ENCODE measurements around the gene COX10.

Gene COX10

DNA sequence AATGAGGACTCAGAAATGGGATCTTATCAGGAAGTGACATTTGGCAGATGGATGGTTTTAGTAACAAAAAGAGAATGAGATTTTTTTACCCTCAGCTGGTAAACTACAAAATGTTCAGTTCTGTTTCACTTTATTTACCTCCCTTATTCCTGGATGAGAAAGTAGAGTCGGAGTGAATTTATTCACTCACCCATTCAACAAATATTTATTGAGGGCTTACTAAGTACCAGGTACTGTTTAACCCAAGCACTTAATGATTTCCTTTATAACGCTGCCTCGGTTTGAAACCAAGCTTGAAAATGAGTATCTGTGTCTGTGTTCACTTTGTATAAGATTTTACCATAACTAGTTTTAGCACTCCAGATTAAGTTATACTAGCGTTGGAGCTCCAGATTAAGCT lies 129.3 kb downstream of the COX10 start:
- no peak for ATAC-seq
- TF ChIP-seq ESRRG (CRISPR knock-in tag; IDR thresholded peaks at IDR 0.05) (no peak), TOX (CRISPR knock-in tag; IDR thresholded peaks at IDR 0.05; ENCODE audit: borderline replicate concordance) (no peak), ARNTL (CRISPR knock-in tag; IDR thresholded peaks at IDR 0.05; ENCODE audit: borderline replicate concordance, low read depth) (no peak), ZNF565 (CRISPR knock-in tag; conservative IDR thresholded peaks at IDR 0.05; ENCODE audit: low read depth) (no peak), ZNF8 (CRISPR knock-in tag; IDR thresholded peaks at IDR 0.05) (no peak)
- TF ChIP-seq, protein P1, sequence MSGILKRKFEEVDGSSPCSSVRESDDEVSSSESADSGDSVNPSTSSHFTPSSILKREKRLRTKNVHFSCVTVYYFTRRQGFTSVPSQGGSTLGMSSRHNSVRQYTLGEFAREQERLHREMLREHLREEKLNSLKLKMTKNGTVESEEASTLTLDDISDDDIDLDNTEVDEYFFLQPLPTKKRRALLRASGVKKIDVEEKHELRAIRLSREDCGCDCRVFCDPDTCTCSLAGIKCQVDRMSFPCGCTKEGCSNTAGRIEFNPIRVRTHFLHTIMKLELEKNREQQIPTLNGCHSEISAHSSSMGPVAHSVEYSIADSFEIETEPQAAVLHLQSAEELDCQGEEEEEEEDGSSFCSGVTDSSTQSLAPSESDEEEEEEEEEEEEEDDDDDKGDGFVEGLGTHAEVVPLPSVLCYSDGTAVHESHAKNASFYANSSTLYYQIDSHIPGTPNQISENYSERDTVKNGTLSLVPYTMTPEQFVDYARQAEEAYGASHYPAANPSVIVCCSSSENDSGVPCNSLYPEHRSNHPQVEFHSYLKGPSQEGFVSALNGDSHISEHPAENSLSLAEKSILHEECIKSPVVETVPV (CRISPR knock-in tag; IDR thresholded peaks at IDR 0.05), result no peak
- TF ChIP-seq, protein P2, sequence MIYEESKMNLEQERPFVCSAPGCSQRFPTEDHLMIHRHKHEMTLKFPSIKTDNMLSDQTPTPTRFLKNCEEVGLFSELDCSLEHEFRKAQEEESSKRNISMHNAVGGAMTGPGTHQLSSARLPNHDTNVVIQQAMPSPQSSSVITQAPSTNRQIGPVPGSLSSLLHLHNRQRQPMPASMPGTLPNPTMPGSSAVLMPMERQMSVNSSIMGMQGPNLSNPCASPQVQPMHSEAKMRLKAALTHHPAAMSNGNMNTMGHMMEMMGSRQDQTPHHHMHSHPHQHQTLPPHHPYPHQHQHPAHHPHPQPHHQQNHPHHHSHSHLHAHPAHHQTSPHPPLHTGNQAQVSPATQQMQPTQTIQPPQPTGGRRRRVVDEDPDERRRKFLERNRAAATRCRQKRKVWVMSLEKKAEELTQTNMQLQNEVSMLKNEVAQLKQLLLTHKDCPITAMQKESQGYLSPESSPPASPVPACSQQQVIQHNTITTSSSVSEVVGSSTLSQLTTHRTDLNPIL (CRISPR knock-in tag; IDR thresholded peaks at IDR 0.05; ENCODE audit: low read depth), result no peak

DNA sequence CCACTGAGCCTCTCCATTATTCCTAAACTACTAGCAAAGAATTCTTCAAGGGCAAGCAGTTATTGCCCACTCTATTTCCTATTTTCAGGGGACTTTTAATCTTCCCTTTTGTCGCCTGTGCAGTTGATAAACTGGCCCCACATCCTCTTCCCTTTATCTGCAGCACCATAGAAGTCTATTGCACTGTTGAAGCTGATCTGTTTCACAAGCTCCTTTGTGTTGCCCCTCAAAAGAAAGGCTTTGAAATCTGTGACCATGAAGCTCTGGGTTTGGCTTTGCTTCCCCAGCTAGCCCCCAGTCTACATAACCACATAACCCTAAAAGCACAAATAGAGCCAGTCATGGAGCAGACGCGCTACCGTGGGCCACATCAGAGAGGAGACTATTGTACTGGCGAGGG lies 130.3 kb downstream of the COX10 start:
- TF ChIP-seq, protein P3, sequence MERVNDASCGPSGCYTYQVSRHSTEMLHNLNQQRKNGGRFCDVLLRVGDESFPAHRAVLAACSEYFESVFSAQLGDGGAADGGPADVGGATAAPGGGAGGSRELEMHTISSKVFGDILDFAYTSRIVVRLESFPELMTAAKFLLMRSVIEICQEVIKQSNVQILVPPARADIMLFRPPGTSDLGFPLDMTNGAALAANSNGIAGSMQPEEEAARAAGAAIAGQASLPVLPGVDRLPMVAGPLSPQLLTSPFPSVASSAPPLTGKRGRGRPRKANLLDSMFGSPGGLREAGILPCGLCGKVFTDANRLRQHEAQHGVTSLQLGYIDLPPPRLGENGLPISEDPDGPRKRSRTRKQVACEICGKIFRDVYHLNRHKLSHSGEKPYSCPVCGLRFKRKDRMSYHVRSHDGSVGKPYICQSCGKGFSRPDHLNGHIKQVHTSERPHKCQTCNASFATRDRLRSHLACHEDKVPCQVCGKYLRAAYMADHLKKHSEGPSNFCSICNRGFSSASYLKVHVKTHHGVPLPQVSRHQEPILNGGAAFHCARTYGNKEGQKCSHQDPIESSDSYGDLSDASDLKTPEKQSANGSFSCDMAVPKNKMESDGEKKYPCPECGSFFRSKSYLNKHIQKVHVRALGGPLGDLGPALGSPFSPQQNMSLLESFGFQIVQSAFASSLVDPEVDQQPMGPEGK (CRISPR knock-in tag; IDR thresholded peaks at IDR 0.05; ENCODE audit: borderline replicate concordance), result no peak
- TF ChIP-seq PPARA (CRISPR knock-in tag; IDR thresholded peaks at IDR 0.05; ENCODE audit: borderline replicate concordance) (no peak), ZNF565 (CRISPR knock-in tag; conservative IDR thresholded peaks at IDR 0.05; ENCODE audit: low read depth) (no peak), ZNF8 (CRISPR knock-in tag; IDR thresholded peaks at IDR 0.05) (no peak), CSDC2 (CRISPR knock-in tag; IDR thresholded peaks at IDR 0.05) (no peak), ZC3H10 (CRISPR knock-in tag; IDR thresholded peaks at IDR 0.05) (no peak), ZNF70 (CRISPR knock-in tag; IDR thresholded peaks at IDR 0.05) (no peak), ESRRG (CRISPR knock-in tag; IDR thresholded peaks at IDR 0.05) (no peak), TOX (CRISPR knock-in tag; IDR thresholded peaks at IDR 0.05; ENCODE audit: borderline replicate concordance) (no peak), ISL1 (CRISPR knock-in tag; IDR thresholded peaks at IDR 0.05) (no peak), ZFP30 (CRISPR knock-in tag; IDR thresholded peaks at IDR 0.05) (no peak), OSR1 (CRISPR knock-in tag; IDR thresholded peaks at IDR 0.05) (no peak), ZFP3 (CRISPR knock-in tag; IDR thresholded peaks at IDR 0.05) (no peak), GLIS3 (CRISPR knock-in tag; IDR thresholded peaks at IDR 0.05) (no peak), SNAI2 (CRISPR knock-in tag; IDR thresholded peaks at IDR 0.05) (no peak)
- TF ChIP-seq, protein P4, sequence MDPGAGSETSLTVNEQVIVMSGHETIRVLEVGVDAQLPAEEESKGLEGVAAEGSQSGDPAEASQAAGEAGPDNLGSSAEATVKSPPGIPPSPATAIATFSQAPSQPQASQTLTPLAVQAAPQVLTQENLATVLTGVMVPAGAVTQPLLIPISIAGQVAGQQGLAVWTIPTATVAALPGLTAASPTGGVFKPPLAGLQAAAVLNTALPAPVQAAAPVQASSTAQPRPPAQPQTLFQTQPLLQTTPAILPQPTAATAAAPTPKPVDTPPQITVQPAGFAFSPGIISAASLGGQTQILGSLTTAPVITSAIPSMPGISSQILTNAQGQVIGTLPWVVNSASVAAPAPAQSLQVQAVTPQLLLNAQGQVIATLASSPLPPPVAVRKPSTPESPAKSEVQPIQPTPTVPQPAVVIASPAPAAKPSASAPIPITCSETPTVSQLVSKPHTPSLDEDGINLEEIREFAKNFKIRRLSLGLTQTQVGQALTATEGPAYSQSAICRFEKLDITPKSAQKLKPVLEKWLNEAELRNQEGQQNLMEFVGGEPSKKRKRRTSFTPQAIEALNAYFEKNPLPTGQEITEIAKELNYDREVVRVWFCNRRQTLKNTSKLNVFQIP (CRISPR knock-in tag; IDR thresholded peaks at IDR 0.05; ENCODE audit: borderline replicate concordance, low read depth), result no peak
- TF ChIP-seq, protein P5, sequence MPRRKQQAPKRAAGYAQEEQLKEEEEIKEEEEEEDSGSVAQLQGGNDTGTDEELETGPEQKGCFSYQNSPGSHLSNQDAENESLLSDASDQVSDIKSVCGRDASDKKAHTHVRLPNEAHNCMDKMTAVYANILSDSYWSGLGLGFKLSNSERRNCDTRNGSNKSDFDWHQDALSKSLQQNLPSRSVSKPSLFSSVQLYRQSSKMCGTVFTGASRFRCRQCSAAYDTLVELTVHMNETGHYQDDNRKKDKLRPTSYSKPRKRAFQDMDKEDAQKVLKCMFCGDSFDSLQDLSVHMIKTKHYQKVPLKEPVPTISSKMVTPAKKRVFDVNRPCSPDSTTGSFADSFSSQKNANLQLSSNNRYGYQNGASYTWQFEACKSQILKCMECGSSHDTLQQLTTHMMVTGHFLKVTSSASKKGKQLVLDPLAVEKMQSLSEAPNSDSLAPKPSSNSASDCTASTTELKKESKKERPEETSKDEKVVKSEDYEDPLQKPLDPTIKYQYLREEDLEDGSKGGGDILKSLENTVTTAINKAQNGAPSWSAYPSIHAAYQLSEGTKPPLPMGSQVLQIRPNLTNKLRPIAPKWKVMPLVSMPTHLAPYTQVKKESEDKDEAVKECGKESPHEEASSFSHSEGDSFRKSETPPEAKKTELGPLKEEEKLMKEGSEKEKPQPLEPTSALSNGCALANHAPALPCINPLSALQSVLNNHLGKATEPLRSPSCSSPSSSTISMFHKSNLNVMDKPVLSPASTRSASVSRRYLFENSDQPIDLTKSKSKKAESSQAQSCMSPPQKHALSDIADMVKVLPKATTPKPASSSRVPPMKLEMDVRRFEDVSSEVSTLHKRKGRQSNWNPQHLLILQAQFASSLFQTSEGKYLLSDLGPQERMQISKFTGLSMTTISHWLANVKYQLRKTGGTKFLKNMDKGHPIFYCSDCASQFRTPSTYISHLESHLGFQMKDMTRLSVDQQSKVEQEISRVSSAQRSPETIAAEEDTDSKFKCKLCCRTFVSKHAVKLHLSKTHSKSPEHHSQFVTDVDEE (CRISPR knock-in tag; IDR thresholded peaks at IDR 0.05), result no peak
- TF ChIP-seq, protein P2 (CRISPR knock-in tag; IDR thresholded peaks at IDR 0.05; ENCODE audit: low read depth), result no peak
- TF ChIP-seq, protein P1 (CRISPR knock-in tag; IDR thresholded peaks at IDR 0.05), result no peak
- no peak for ATAC-seq
